Measurements from ENCODE around the gene ANP32E. TPM values are rescaled to one million over a fixed set of nuclear protein-coding genes. Genes with fewer than 3 reads are reported as not detected.
A peak's percentile ranks its signal among the peaks of the same experiment; 100 is the strongest.

Gene ANP32E
- polyA plus RNA-seq, 5 donors, result 65.8 to 120 (median 91.4) TPM

- no peak for DNase-seq
Measured at GRCh38 chr1:150171801-150172200, 64.1 kb downstream of the ANP32E start.

- peak in 1 of 2 donors; percentile 61 for DNase-seq
Measured at GRCh38 chr1:150168960-150169601, 66.8 kb downstream of the ANP32E start.

Other genes with a start within 250 kb of the ANP32E start
- 10 to 100 TPM; 16.1 to 21.0 (median 18.0) TPM for gene OTUD7B, start 225.4 kb downstream of the ANP32E start, polyA plus RNA-seq (ENCODE audit: insufficient read depth in 1 of 5, insufficient read length in 5 of 5, low replicate concordance in 1 of 5)
- 10 to 100 TPM; 60.3 to 86.9 (median 77.7) TPM for gene VPS45, start 168.3 kb downstream of the ANP32E start, polyA plus RNA-seq (ENCODE audit: insufficient read depth in 1 of 5, insufficient read length in 5 of 5, low replicate concordance in 1 of 5)
- 10 to 100 TPM; 42.9 to 67.3 (median 48.5) TPM for gene PLEKHO1, start 86.2 kb downstream of the ANP32E start, polyA plus RNA-seq (ENCODE audit: insufficient read depth in 1 of 5, insufficient read length in 5 of 5, low replicate concordance in 1 of 5)
- gene CA14, start 21.7 kb upstream of the ANP32E start, polyA plus RNA-seq (ENCODE audit: insufficient read depth in 1 of 5, insufficient read length in 5 of 5, low replicate concordance in 1 of 5), result 1 to 10 TPM; 4.0 to 5.6 (median 5.4) TPM
- 100 to 1,000 TPM; 172 to 195 (median 183) TPM for gene APH1A, start 32.9 kb upstream of the ANP32E start, polyA plus RNA-seq (ENCODE audit: insufficient read depth in 1 of 5, insufficient read length in 5 of 5, low replicate concordance in 1 of 5)
- gene C1orf54, start 36.7 kb upstream of the ANP32E start, polyA plus RNA-seq (ENCODE audit: insufficient read depth in 1 of 5, insufficient read length in 5 of 5, low replicate concordance in 1 of 5), result 10 to 100 TPM; 60.7 to 95.3 (median 72.5) TPM
- gene CIART, start 46.4 kb upstream of the ANP32E start, polyA plus RNA-seq (ENCODE audit: insufficient read depth in 1 of 5, insufficient read length in 5 of 5, low replicate concordance in 1 of 5), result 10 to 100 TPM in 1 of 5 donors, 1 to 10 TPM in 4; 7.4 to 13.0 (median 8.7) TPM
- gene MRPS21, start 57.7 kb upstream of the ANP32E start, polyA plus RNA-seq (ENCODE audit: insufficient read depth in 1 of 5, insufficient read length in 5 of 5, low replicate concordance in 1 of 5), result 10 to 100 TPM; 57.5 to 65.5 (median 64.8) TPM
- 100 to 1,000 TPM; 108 to 143 (median 120) TPM for gene PRPF3, start 85.4 kb upstream of the ANP32E start, polyA plus RNA-seq (ENCODE audit: insufficient read depth in 1 of 5, insufficient read length in 5 of 5, low replicate concordance in 1 of 5)
- 10 to 100 TPM; 33.9 to 43.7 (median 41.8) TPM for gene RPRD2, start 128.0 kb upstream of the ANP32E start, polyA plus RNA-seq (ENCODE audit: insufficient read depth in 1 of 5, insufficient read length in 5 of 5, low replicate concordance in 1 of 5)

All from right lung (tissue), 5 donors.